Stimulated activated CD4-positive, alpha-beta T cell treated with anti-CD3 and anti-CD28 coated beads, Interleukin-15, amount 100 ng/mL, for 24 hours (primary cell): ENCODE results near the gene BRINP1.
A peak's percentile ranks its signal among the peaks of the same experiment; 100 is the strongest.

Experiments used
- DNase-seq: peaks from one replicate; pipeline ENCODE4 v3.0.0-alpha.2; 2020

BRINP1 gene, protein sequence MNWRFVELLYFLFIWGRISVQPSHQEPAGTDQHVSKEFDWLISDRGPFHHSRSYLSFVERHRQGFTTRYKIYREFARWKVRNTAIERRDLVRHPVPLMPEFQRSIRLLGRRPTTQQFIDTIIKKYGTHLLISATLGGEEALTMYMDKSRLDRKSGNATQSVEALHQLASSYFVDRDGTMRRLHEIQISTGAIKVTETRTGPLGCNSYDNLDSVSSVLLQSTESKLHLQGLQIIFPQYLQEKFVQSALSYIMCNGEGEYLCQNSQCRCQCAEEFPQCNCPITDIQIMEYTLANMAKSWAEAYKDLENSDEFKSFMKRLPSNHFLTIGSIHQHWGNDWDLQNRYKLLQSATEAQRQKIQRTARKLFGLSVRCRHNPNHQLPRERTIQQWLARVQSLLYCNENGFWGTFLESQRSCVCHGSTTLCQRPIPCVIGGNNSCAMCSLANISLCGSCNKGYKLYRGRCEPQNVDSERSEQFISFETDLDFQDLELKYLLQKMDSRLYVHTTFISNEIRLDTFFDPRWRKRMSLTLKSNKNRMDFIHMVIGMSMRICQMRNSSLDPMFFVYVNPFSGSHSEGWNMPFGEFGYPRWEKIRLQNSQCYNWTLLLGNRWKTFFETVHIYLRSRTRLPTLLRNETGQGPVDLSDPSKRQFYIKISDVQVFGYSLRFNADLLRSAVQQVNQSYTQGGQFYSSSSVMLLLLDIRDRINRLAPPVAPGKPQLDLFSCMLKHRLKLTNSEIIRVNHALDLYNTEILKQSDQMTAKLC

DNA sequence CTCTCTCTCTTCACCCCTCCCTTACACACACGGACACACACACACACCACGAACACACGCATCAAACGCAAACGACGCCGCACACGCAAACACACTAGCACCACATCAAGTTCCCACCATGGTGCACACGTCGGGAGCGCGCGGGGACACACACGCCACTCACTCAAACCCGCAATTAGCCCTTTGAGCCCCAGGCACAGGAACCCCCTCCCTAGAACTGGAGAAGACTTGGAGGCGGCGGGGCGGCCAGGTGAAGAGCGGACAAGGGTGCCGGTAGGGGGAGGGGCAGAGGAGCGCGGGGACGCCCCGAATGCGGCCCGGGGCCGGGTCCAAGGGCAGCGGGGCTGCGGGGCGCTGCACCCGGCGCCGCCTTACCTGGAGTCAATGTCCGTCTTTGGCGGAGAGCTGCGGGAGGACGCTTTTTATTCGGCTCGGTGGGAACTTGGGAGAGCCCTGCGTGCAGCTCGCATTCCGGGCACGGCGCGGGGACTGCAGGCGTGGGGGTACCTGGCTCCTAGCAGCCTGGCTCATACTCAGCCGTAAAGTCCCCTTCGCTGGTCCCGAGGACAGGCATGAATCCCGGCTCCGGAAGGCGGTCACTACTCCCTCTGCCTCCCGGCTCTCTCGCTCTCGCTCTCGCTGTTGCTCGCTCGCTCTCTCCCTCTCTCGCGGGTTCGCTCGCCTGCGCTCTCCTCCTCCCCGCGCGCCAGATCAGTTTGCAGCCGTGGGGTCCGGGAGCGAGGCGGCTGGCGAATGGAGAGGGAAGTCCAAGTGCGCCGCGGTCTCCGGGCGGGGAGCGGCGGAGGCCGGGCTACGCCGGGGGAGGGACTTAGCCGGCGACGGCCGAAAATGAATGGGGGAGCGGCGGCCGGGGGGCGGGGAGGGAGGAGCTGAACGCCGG is at the start of gene BRINP1:
Gene BRINP1, minus strand, starts transcription at position 755 of the 901 bp plus-strand sequence. CDS start 56,080 bp downstream, outside the sequence.
- peak; percentile 4 for DNase-seq

DNA sequence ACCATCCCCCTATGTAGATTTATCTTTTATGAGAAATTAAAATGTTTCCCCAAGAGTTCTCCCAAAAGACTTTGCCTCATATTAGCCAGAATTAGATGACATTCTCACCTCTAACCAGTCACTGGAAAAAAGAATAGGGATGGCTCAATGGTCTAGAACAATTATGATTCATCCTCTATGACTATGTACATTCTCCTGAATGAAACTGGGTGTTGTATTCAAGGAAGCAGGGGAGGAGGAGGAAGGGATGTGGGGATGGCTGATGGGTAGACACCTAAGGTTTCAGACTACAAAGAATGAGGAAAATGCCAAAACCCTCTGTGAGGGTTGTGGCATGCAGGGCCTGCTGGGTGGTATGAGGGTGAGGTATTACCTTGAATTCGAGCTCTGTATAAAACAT is 49.5 kb upstream of the BRINP1 start:
- DNase-seq = no peak

DNA sequence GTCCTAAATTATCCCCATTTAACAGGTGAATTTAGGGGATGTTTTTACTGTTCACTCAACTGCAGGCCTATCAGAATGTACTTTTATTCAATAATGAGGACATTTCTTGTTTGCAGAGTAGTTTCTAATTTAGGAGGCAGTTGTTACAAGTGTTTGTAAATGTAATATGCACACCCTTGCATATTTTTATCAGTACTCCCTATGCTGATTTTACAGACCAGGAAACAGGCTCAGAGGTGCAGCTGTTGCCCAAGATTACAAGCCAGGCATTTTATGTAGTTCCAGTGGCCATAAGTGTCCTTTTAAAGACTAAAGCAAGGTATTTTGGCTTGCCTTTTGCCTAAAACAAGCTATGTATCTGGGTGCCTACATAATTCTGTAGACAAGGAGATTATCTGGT is 47.6 kb upstream of the BRINP1 start:
- DNase-seq = no peak

DNA sequence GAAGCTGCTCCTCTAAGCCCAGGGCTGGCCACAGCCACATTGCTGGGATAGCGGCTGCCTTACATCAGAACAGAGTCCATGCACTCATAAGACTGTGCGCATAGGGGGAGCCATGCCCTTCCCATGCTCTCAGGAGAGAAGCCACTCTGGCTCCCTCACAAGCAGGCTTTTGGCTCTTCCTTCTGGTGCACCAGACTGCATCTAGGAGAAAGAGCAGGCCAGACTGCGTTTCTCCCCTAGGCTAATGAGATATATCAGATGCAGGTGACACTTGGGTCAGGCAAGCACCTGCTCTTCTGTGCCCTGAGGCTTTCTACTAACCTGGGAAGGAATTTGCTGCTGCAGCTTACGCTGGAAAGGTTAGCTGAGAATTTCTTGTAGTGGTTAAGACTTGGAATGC is 43.2 kb upstream of the BRINP1 start:
- no peak for DNase-seq

DNA sequence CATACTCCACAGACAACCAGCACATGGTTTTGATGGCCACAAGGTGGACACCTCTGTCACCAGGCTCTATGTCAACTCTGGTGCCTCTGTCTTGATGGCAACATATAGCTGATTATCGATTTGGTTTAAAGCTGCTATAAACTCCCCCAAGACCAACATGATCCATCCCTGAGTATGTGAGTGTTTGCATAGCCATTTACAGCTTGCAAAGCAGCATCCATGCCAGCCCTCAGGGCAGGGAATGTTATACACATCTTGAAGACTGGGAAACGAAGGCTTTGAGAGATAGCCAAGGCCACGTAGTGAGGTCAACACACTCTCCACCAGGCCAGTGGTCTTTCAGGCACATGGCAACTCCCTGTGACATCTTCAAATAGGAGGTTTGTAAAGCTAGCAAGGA is 40.3 kb upstream of the BRINP1 start:
- no peak for DNase-seq

DNA sequence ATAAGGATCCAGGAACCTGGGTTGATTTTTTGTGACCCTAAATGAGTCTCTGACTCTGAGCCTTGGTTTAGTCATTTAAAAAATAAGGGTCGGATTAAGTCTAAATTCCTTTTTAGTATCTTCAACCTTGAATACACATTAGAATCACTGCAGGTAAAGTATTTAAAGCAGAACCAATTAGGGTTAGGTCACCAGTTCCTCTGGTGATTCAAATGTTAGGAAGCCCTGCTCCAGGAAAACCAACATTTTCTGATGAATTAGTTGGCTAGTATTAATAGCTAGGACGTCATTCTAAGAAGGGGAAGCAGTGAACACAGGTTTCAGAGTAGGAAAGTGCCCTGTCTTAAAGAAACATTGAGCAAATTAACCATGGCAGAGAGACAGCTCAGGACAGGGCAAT is 31.4 kb upstream of the BRINP1 start:
- DNase-seq = no peak

DNA sequence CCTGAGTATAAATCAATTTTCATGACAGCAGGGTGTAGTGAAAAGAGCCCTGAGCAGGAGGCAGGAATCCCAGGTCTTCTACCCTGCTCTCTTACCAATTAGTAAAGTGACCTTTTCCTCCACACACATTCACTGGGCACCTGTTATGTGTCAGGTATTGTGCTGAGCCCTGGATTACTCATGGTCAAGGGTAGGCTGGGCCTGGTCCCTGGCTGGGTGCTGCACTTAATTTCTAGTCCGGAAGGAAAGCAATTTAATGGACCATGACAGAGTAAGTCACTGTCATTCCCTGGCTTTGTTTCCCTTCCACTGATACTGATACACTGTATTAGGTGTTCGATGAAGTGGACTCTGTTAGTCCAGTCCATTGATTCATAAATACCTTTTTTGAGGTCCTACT is 29.1 kb upstream of the BRINP1 start:
- DNase-seq = no peak

DNA sequence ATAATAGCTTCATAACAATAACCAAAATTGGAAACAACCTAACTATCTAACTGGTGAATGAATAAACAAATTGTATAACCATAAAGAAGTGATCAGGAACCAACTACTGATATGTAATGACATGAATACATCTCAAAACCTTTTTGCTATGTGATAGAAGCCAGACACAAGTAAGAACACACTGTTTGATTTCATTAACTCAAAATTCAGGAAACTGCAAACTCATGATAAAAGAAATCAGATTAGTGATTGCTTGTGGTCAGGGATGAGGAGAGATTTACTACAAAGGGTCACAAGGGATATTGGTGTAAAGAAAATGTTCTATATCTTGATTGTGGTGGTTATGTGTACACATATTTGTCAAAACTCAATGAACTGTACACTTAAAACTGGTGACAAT is 22.6 kb upstream of the BRINP1 start:
- no peak for DNase-seq

DNA sequence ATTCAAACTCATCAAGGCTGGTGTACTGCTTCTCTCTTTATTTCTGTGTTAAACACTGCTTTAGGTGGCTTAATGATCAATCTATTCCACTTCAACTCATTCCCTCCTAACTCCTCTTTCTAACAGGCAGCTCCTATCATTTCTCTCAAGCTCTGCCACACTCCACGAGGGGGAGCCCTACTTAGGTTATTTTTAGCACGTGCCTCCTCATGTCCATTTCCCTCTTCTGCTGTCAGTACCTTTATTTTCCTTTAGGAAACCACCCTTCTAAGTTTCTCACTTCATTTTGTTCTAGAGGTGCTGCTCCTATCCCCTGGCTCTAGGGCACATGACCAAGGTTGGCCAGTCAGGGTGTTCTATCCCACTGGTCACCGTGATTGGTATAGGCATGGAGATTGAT is 6.7 kb upstream of the BRINP1 start:
- peak; percentile 2 for DNase-seq

DNA sequence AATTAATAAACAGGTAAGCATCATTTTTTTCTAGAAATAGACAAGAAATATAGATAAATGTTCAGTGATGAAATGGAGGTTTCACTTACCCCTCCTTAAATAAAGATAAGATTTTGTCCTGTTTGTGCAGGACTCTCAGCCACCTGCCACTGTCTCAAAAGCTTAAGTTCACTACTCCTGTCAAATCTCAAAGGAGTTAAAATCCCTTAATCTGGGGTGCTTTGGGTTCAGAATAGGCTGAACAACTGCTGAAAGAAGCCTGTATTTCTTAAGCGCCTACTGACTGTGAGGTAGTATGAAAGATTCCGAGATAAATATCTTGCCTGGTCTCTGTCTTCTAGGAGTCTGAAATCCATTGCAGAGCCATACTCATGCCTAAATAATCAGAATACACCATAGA is 3.7 kb upstream of the BRINP1 start:
- DNase-seq = no peak

DNA sequence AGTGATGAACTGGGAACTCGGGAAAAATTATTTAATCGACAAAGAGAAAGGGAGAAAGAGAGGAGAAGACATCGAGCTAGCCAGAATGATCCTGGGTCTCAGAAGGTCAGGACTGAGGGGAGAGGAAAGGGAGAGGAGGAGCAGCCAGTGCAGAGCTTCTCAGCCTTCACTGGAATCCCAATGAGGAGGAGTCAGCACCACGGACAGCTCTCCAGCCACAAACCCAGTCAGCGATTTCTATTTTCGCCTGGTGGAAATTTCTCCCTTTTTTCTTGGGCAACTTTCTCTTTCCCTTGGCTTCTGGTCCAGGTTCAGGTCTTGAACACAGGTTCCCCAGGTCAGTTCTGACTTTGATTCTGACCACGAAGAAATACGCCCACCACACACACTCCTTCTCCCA is 1.6 kb upstream of the BRINP1 start:
- peak; percentile 20 for DNase-seq

DNA sequence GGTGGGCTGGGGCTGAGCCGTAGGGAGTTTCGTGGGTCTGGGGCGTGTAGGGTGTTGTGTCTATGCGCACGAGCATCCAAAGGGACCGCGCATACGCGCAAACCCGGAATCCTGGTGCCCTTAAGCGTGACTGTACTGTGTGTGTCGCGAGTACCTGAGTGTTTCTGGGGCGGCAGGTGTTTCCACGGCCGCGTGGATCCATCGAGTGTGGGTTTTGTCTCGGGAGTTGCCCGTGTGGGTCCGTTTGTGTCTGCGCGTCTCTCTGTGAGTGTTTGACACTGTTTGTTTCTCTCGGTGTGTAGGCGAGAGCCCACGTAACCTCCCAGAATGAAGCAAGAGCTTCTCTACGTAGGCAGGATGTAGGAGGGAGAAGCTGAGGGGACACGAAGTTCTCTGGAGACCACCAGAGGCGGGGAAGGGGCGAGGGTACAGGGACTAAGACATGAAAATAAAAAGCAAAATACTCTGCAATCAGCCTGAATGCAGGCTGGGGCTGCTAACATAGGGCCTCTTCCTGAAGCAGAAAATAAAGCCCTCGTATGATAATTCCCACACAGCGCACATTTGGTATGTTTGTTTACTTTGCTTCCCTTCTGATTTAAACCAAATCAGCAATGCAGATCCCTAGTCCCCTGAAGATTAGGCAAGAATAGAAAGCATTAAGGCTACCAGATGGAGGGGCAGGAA is 588 bp upstream of the BRINP1 start:
- DNase-seq = no peak

DNA sequence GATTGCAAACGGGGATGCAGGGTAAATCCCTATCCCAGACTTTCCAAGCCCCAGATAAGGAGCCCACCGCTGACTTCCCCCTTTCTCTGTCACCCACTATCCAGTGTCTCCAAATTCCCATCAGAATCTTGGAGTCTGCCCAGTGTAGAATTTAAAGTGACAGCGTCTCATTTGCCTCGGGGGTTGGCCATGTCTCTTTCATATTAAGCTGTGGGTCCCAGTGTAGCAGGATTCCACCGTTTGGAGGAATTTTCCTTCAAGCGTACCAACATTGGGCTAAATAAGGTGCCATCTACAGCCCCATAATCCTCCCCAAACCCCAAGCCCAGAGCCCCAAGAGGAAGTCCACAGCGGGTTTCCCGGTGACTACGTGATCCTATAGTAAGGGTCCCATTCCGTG is 1.1 kb downstream of the BRINP1 start:
- DNase-seq = no peak

DNA sequence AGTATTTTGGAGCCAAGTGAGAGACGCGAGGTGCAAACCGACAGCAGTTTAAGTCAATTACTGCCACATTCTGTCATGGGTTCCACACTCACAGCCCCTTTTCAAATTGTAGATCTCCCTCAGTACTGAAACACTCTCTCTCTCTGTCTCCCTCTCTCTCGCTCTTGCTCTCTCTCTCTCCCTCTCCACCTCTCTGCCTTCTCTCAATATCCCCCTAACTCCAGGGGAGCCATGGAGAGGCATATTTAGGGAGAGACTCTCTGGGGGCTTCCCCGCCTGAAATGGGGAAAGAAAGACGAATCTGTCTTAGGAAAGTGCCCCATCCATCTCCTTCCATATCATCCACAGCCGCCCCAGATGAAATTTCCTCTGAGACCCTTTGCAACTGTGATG is 1.6 kb downstream of the BRINP1 start:
- no peak for DNase-seq

DNA sequence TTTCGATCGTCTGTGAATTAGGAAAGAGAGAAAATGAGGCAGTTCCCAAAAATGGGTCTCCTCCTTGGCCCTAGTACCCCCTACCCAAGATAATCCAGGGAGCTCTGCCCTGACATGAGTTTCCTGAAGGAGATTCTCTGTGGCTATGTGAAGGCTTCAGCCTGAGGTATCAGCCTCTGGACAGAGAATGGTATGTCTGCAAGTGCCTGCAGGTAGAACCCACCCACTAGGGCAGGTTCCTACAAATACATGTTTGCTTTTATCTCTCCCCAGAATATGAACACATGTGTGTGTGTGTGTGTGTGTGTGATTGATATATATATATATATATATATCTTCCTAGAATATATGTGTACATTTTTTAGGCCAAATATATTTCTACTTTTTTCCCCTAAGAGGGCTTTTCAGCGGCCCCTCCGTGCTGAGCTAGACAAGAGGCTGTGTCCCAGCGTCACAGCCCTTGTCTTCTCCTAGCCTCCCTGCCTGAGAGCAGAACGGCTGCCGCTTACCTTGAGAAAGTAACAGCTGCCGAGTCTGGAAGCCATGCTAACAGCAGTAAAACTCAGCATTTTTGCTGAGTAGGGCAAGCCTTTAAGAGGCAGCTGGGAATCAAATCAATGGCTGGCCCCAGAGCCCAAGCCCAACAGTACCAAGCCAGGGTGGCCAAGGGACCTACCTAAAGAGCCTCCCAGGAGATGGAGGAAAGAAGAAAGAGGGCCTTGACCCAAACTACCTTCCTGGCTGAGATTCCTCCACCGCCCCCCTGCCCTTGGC is 2.1 kb downstream of the BRINP1 start:
- no peak for DNase-seq

DNA sequence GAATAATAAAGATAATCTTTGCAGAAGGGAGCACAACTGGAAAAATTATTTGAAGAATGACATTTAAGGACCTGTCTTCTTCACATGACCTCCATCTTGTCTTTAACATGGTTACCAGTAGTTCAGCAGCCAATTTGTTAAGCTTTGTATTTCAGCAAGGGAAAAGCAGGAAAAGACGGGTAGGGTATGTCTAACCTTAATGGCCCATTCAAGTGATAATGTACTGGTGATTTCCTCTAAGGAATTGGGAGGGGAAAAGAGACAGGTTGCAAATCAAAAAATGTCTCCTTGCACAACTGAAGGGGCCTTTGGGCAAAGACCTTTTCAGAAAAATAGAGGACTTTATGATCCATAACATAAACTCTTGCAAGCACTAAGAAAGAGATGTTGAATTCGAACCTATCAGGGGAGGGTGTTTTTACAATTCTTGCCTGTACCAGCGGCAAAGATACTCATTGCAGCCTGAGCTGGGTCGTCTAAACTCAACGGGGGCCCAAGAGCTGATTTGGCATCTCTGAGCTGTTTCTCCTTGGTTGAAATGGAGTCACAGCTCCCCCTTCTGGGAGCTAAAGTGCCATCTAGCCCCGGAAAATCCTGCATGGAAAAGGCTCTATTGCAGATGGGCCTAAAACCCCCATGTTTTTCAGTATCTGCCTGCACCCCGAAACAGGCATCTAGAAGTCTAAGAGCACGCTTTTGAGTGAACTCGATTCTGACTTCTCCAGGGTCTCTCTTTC is 3.8 kb downstream of the BRINP1 start:
- no peak for DNase-seq

DNA sequence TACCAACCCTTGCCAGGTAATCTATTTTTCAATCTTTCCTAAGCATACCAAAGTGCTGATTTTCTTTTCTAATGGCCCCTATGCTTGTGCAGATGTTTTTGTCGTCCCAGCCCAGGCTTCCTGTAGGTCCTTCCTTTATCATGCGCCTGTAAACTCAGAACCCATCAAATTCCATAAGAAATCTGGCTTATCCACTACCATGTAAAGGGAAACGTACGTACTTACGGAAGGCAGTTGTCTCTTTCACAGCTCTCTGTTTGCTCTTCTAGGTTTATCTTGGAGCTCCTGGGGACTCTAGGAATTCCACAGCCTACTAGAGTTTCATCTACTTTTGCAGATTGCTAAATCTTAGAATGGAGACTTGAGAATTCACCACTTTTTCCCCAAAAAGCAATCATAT is 9.0 kb downstream of the BRINP1 start:
- DNase-seq = no peak

DNA sequence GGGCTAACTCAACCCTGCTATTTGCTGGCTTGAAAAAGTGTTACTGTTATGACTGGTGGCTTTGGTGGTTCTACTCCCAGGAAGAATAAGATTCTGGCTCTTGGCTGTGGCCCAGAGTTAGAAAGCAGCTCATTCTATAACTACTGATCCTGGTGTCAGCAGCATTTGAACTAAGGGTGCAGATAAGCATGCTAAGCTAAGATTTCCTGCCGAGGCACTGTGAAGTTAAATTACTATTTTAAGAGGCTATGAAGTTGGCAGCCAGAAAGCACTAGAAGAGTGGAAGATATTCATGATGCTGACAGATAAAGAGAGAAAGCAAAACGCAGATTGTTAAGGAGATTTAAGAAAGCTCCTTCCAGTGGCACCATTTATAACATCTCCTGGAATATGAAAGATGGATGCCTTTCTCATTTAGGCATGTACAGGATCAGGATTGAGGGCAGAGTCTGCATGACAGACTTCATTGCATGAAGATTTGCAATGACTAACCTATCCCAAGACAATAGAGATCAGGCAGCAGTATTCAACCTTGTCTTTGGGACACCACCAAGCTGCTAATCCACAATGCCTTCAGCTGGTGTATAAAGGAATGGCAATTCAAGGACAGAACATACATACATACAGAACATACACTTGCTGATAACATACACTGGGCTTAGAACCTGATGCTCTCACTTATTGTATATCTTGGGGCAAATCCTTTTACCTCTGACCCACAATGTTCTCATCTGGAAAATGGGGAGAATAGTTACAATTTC is 11.7 kb downstream of the BRINP1 start:
- DNase-seq = no peak

DNA sequence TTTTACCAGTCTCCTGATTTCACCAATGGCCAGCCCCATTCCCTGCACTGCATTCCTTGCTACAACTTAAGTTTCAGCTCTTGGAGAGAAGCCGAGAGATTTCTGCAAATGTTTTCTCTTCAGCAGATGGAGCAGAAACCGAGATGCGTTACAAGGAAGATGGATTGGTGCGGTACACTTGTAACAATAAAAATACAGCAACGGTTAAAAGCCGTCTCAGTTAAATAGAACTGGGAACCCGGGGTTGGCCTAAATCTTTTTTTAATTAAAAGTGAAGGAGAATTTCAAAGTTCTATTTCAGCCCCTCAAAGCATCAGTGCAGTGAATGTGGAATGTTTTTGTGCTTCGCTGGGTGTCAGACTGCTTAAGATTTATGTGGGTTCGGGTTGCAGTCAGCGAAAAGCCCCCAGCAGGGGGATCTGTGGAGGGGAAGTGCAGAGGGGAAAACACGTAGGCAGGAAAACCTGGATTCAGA is 19.8 kb downstream of the BRINP1 start:
- no peak for DNase-seq
